Endothelial cell (in vitro differentiated cells): ENCODE results near the gene RAD51B. TPM values are rescaled to one million over a fixed set of nuclear protein-coding genes. Genes with fewer than 3 reads are reported as not detected.

Source experiments
- DNase-seq: peaks from one replicate; pipeline ENCODE4 v3.0.0; 2021; ENCODE audit warnings: low spot score
- H3K27ac Mint-ChIP-seq: one replicate; pipeline ENCODE4 v1.8.0; 2021; ENCODE audit warnings: mixed read lengths, inconsistent platforms; ENCODE audit not compliant: unreplicated experiment
- H3K27me3 Mint-ChIP-seq: one replicate; pipeline ENCODE4 v1.8.0; 2021; ENCODE audit warnings: mild to moderate bottlenecking, moderate library complexity, mixed read lengths, inconsistent platforms; ENCODE audit not compliant: unreplicated experiment
- H3K36me3 Mint-ChIP-seq: one replicate; pipeline ENCODE4 v1.8.0; 2021; ENCODE audit warnings: mild to moderate bottlenecking, low read depth, mixed read lengths, inconsistent platforms; ENCODE audit not compliant: unreplicated experiment
- H3K4me1 Mint-ChIP-seq: one replicate; pipeline ENCODE4 v1.8.0; 2021; ENCODE audit warnings: mild to moderate bottlenecking, mixed read lengths, inconsistent platforms; ENCODE audit not compliant: unreplicated experiment
- H3K4me3 Mint-ChIP-seq: one replicate; pipeline ENCODE4 v1.8.0; 2021; ENCODE audit warnings: mild to moderate bottlenecking, mixed read lengths, inconsistent platforms; ENCODE audit not compliant: unreplicated experiment
- H3K9me3 Mint-ChIP-seq: one replicate; pipeline ENCODE4 v1.8.0; 2021; ENCODE audit warnings: mixed read lengths, inconsistent platforms; ENCODE audit not compliant: unreplicated experiment
- total RNA-seq: library from RNA; stranded (reverse); fragmentation: NEBNext Ultra II Directional; extraction: Animal tissue kit (Norgen Biotek cat#: 25700); gene quantifications from one replicate; pipeline ENCODE4 v1.2.1, GENCODE V29; 2021; ENCODE audit not compliant: unreplicated experiment
- TF ChIP-seq, protein P1 (sequence below): fragments of 200-600 bp; sonication (generic); IDR thresholded peaks from one replicate; pipeline ENCODE4 v1.5.0; 2021; ENCODE audit warnings: antibody characterized with exemption; ENCODE audit not compliant: unreplicated experiment

Gene RAD51B
- total RNA-seq, 1 donor from 2014 or later = 23.5 TPM

DNA sequence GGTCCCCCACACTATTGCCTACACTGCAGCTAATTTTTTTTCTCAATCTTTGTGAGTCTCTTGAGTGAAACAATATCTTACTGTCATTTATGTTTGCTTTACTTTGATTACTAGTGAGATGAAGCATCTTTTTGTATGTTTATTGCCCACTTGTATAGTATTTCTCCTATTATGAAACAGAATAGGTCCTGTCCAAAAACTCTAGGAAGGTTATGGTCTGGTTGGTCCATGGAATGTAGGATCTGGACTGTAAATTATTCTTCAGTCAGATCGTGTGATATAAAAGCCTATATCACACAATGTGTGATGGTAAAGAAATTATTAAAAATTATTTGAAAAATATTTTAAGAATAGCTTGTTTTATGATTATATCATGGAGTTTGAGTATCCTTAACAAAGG, 538.9 kb downstream of the RAD51B start:
- Mint-ChIP-seq H3K4me1 (peaks cover 31% of the 10 kb centered on the region), H3K4me3 (no peak overlapping the region), H3K36me3 (peaks cover 6% of the 10 kb centered on the region), H3K9me3 (no peaks in the 10 kb centered on the region), H3K27ac (no peak overlapping the region), H3K27me3 (peaks cover 4% of the 10 kb centered on the region)
- no peak for DNase-seq
- TF ChIP-seq, protein P1, sequence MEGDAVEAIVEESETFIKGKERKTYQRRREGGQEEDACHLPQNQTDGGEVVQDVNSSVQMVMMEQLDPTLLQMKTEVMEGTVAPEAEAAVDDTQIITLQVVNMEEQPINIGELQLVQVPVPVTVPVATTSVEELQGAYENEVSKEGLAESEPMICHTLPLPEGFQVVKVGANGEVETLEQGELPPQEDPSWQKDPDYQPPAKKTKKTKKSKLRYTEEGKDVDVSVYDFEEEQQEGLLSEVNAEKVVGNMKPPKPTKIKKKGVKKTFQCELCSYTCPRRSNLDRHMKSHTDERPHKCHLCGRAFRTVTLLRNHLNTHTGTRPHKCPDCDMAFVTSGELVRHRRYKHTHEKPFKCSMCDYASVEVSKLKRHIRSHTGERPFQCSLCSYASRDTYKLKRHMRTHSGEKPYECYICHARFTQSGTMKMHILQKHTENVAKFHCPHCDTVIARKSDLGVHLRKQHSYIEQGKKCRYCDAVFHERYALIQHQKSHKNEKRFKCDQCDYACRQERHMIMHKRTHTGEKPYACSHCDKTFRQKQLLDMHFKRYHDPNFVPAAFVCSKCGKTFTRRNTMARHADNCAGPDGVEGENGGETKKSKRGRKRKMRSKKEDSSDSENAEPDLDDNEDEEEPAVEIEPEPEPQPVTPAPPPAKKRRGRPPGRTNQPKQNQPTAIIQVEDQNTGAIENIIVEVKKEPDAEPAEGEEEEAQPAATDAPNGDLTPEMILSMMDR = no peak

DNA sequence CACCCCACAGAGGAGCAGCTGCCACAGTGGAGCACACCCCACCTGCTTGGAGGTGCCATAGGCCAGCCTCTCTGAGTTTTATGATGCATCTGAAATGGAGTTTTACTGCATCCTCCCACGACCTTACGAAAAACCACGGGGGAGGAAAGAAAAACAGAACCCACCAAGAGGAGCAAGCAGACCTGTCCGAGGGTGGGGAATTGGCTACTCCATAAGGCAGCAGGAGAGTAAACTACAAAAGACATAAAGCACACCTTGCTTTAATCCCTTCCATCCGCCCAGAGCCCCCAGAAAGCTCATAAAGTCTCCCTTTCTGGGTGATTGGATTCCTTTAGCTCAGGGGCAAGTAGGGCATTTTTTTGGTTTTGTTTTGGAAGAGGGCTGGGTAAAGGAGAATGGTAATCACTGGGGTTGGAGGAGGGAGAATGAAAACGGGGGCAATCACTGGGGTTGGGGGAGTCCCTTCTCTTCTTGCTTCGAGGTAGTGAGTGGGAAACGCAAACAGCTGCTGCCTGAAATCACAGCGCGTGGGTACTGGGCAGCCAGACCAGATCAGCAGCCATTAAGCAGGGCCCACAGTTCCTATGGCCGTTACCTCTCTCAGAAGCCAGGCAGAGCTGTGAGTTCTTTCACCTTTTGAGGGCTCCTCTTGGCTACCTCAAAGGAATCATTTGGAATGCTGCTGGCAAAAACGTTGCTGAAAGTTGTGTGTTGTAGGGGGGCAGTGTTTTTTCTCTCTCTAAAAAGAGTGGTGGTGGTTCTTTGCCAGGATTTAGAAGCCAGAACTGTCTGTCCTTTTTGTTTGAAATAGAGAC, 539.6 kb downstream of the RAD51B start:
- peaks cover 6% of the 10 kb centered on the region for H3K36me3 Mint-ChIP-seq
- H3K27ac Mint-ChIP-seq = no peak overlapping the region
- no peaks in the 10 kb centered on the region for H3K9me3 Mint-ChIP-seq
- peaks cover 4% of the 10 kb centered on the region for H3K27me3 Mint-ChIP-seq
- TF ChIP-seq, protein P1 = no peak
- H3K4me1 Mint-ChIP-seq = peaks cover 37% of the 10 kb centered on the region
- no peak for DNase-seq
- H3K4me3 Mint-ChIP-seq = no peak overlapping the region

DNA sequence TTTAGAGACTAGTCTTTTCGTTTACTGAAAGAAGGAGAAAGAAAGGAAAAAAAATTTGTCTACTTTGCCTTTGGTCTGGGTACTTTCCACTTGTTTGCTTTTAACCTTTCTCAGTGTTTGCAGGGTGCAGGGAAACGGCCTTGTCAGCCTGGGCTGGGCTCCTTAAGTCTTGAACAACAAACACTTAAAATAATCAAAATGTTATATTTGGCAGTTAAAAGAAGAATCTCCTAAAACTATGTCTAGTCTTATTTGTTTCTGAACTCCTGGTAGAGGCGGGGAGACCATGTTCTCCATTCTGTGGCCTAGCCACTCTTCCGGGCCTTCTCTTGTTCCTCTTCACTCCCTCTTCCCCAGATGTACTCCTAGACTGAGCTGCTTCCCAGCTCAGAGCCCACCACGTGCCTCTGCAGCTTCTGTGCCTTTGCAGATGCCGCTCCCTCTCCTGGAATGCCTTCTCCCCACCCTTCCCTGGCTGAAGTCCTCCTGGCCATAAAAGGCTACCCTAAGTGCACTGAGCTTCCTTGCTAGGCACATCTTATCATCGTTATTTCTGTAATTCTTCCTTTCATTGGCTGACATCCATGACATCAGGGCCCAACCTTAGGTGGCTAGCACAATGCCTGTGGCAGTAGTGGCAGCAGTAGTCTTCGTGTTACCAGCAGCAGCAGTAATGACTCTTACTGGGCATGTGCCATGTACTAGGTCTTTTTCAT, 540.4 kb downstream of the RAD51B start:
- peaks cover 6% of the 10 kb centered on the region for H3K36me3 Mint-ChIP-seq
- DNase-seq = no peak
- TF ChIP-seq, protein P1 = no peak
- peak overlapping the region; percentile 25 for H3K27ac Mint-ChIP-seq
- H3K27me3 Mint-ChIP-seq = peaks cover 7% of the 10 kb centered on the region
- H3K4me3 Mint-ChIP-seq = no peak overlapping the region
- H3K4me1 Mint-ChIP-seq = peaks cover 44% of the 10 kb centered on the region
- no peaks in the 10 kb centered on the region for H3K9me3 Mint-ChIP-seq

DNA sequence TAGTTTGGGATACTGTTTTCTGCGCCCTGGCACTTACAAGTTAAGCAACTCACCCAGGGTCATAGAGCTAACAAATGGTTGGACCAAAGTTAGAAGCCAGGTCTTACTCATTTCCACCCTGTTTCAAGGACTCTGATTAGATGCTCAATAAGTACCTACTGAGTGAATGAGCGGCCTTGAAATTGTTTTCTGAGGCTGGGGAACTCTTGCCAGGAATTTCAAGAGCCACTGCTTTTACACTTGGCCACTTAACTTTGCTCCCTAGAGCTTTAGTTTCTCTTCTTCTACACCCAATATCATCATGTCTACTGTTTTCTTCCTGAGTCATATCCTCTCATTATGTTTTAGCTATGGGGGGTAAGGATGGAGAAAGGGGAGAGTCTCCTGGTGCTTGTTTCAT, 541.7 kb downstream of the RAD51B start:
- peaks cover 7% of the 10 kb centered on the region for H3K27me3 Mint-ChIP-seq
- H3K36me3 Mint-ChIP-seq = peaks cover 6% of the 10 kb centered on the region
- no peaks in the 10 kb centered on the region for H3K9me3 Mint-ChIP-seq
- TF ChIP-seq, protein P1 = no peak
- no peak overlapping the region for H3K4me3 Mint-ChIP-seq
- H3K4me1 Mint-ChIP-seq = peaks cover 49% of the 10 kb centered on the region
- H3K27ac Mint-ChIP-seq = no peak overlapping the region
- DNase-seq = no peak

DNA sequence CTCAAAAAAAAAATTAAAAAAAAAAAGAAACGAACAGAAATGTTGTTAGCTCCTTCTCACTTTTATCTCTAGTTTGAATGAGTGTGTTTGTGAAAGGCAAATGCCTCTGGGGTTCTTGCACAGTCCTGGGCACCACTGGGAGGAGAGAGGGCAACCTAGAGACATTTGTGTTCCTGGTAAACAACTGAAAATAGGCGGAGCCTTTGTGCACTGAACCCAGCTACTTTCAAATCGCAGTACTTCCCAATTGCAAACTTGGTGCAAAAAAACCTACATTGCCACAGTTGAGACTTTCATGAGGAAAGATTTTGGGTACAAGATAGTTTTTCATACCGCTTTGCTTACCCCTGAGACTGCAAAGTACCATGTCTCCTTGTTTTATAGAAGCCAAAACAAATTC, 543.3 kb downstream of the RAD51B start:
- Mint-ChIP-seq H3K27me3 (peaks cover 7% of the 10 kb centered on the region), H3K27ac (no peak overlapping the region), H3K9me3 (no peaks in the 10 kb centered on the region), H3K4me3 (no peak overlapping the region), H3K4me1 (peaks cover 50% of the 10 kb centered on the region), H3K36me3 (peaks cover 6% of the 10 kb centered on the region)
- no peak for DNase-seq
- TF ChIP-seq, protein P1 = no peak
